ENCODE data around the gene GCGR. TPM values are rescaled to one million over a fixed set of nuclear protein-coding genes. Genes with fewer than 3 reads are reported as not detected.

Gene GCGR
- total RNA-seq, result not detected in 2 replicates

GRCh38 chr17:81803728-81804558, at the start of gene GCGR:
Gene GCGR (plus strand): TSS chr17:81804150. CDS start chr17:81809019, 4,869 bp downstream.

GRCh38 chr17:81833160-81833920, 29.4 kb downstream of the GCGR start, which contains the start of gene MCRIP1:
Gene MCRIP1 (minus strand): TSS chr17:81833291. CDS start chr17:81824506, 8,785 bp downstream.

GRCh38 chr17:81834831-81835267, 30.9 kb downstream of the GCGR start, which contains the start of gene PPP1R27:
Gene PPP1R27 (minus strand): TSS chr17:81835050. CDS start chr17:81834953, 97 bp downstream.

GRCh38 chr17:81859906-81860755, 56.2 kb downstream of the GCGR start, which contains the start of gene P4HB:
Gene P4HB (minus strand): TSS chr17:81860535. CDS start chr17:81860471, 64 bp downstream.

Other genes with a start within 250 kb of the GCGR start
- 57.2 and 71.2 TPM in 2 replicates for gene NPLOC4, start 167.0 kb upstream of the GCGR start, total RNA-seq
- gene TSPAN10, start 167.0 kb upstream of the GCGR start, total RNA-seq, result 0.43 and 0.60 TPM in 2 replicates
- gene PDE6G, start 147.6 kb upstream of the GCGR start, total RNA-seq, result 1.2 and 4.3 TPM in 2 replicates
- 26.8 and 29.6 TPM in 2 replicates for gene OXLD1, start 137.5 kb upstream of the GCGR start, total RNA-seq
- gene CCDC137, start 137.4 kb upstream of the GCGR start, total RNA-seq, result 5.5 and 7.5 TPM in 2 replicates
- gene ARL16, start 120.4 kb upstream of the GCGR start, total RNA-seq, result 28.1 and 29.0 TPM in 2 replicates
- gene HGS, start 120.1 kb upstream of the GCGR start, total RNA-seq, result 35.8 and 39.4 TPM in 2 replicates
- gene MRPL12, start 100.8 kb upstream of the GCGR start, total RNA-seq, result 6.6 and 7.0 TPM in 2 replicates
- gene SLC25A10, start 91.9 kb upstream of the GCGR start, total RNA-seq, result 6.6 and 7.7 TPM in 2 replicates
- 112 and 134 TPM in 2 replicates for gene MCRIP1, start 29.1 kb downstream of the GCGR start, total RNA-seq
- gene PPP1R27, start 30.9 kb downstream of the GCGR start, total RNA-seq, result not detected in 2 replicates
- 517 and 746 TPM in 2 replicates for gene P4HB, start 56.4 kb downstream of the GCGR start, total RNA-seq
- gene ARHGDIA, start 67.2 kb downstream of the GCGR start, total RNA-seq, result 99.4 and 99.5 TPM in 2 replicates
- gene ALYREF, start 87.4 kb downstream of the GCGR start, total RNA-seq, result 126 and 127 TPM in 2 replicates
- gene ANAPC11, start 87.6 kb downstream of the GCGR start, total RNA-seq, result 87.0 and 103 TPM in 2 replicates
- gene NPB, start 98.1 kb downstream of the GCGR start, total RNA-seq, result 0.09 and 0.11 TPM in 2 replicates
- 18.2 and 25.2 TPM in 2 replicates for gene PCYT2, start 107.2 kb downstream of the GCGR start, total RNA-seq
- 10.4 and 11.8 TPM in 2 replicates for gene SIRT7, start 114.0 kb downstream of the GCGR start, total RNA-seq
- gene MAFG, start 123.6 kb downstream of the GCGR start, total RNA-seq, result 13.7 TPM in 2 replicates
- 33.8 and 39.7 TPM in 2 replicates for gene PYCR1, start 133.2 kb downstream of the GCGR start, total RNA-seq
- gene MYADML2, start 143.1 kb downstream of the GCGR start, total RNA-seq, result not detected in 2 replicates
- gene NOTUM, start 157.0 kb downstream of the GCGR start, total RNA-seq, result under 0.01 TPM in 1 of 2 replicates, not detected in the other
- 19.6 and 29.0 TPM in 2 replicates for gene ASPSCR1, start 173.5 kb downstream of the GCGR start, total RNA-seq
- 26.2 and 28.1 TPM in 2 replicates for gene CENPX, start 218.7 kb downstream of the GCGR start, total RNA-seq
- 8.2 and 9.2 TPM in 2 replicates for gene LRRC45, start 219.2 kb downstream of the GCGR start, total RNA-seq
- gene RAC3, start 227.5 kb downstream of the GCGR start, total RNA-seq, result 10.7 TPM in 2 replicates
- gene DCXR, start 233.5 kb downstream of the GCGR start, total RNA-seq, result 26.8 and 33.8 TPM in 2 replicates
- 19.3 and 19.6 TPM in 2 replicates for gene RFNG, start 247.7 kb downstream of the GCGR start, total RNA-seq
- gene GPS1, start 247.7 kb downstream of the GCGR start, total RNA-seq, result 66.4 and 72.4 TPM in 2 replicates